Left renal cortex interstitium (tissue), 4 donors: Measurements from ENCODE around the gene PTPRG. TPM values are rescaled to one million over a fixed set of nuclear protein-coding genes. Genes with fewer than 3 reads are reported as not detected.
A peak's percentile ranks its signal among the peaks of the same experiment; 100 is the strongest.
"Not testable (repeated sequence)": the region's sequence is repeated elsewhere in the genome, so short reads cannot be mapped to it uniquely, and the experiment has no call there.

Experiments
- DNase-seq, 4 donors: peaks; one replicate each; pipeline ENCODE4 v3.0.0-alpha.2; 2013; ENCODE audit warnings: low read depth in 4 of 4, low spot score in 2 of 4, missing footprints in 1 of 4
- polyA plus RNA-seq, 4 donors: library from polyadenylated mRNA; unstranded; fragments of 120-200 nt; gene quantifications; one replicate each; pipeline ENCODE4 v1.2.1, GENCODE V29; 2013; ENCODE audit not compliant: insufficient read length in 4 of 4

PTPRG gene
- polyA plus RNA-seq: 10 to 100 TPM; 75.4 to 87.4 (median 78.9) TPM

DNA sequence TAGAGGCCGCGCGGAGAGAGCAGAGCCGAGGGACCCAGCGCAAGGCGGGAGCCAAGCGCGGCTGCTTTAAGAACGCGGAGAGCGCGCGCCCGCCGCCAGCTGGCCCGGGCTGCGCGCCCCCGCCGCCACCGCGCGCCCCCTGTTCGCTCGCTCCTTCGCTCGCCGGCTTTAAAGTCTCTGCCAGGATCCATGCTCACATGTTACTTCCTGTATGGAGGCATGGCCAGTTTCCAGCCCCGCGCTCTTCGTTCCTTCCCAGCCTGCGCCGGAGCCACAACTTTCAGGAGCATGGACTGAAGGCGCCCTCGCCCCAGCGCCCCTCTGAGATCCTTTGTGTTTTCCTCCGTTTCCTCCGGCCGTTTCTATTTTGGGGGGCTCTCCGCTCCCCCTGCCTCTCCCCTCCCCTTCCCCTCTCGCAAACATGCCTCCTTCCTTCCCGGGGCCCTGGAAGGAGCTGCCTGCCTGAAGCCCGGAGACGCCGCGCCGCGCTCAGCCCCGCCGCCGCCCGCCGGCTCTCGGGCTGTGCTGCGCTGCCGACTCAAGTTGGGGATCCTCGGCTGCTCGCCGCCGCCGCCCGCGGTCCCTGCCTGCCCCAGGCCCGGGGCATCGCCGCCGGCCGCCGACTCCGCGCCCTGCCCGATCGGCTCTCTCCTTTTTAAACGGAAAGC is at the start of gene PTPRG:
Gene PTPRG, plus strand, starts transcription at position 198 of the 668 bp plus-strand sequence. CDS start 717 bp downstream, outside the sequence.
- peak; percentile 81 to 87 (median 85) for DNase-seq

DNA sequence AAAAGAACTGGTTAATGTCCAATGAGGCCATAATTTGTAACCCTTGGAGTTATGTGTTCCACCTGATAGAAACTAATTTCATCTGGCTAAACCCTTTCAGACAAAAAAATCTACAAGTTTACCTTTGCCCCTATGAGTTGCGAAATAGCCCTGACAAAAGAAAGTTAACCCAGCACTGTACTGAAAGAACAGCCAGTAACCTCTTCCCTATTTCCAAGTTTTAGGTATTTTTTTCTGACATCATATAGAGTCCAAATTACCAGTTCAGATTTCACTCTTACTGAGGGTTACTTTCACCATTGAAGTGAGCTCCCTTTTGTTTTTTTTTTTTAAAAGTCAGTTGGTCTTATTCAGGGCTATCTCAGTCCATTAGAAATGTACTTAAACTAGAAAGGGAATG is 42.8 kb upstream of the PTPRG start:
- DNase-seq: no peak

DNA sequence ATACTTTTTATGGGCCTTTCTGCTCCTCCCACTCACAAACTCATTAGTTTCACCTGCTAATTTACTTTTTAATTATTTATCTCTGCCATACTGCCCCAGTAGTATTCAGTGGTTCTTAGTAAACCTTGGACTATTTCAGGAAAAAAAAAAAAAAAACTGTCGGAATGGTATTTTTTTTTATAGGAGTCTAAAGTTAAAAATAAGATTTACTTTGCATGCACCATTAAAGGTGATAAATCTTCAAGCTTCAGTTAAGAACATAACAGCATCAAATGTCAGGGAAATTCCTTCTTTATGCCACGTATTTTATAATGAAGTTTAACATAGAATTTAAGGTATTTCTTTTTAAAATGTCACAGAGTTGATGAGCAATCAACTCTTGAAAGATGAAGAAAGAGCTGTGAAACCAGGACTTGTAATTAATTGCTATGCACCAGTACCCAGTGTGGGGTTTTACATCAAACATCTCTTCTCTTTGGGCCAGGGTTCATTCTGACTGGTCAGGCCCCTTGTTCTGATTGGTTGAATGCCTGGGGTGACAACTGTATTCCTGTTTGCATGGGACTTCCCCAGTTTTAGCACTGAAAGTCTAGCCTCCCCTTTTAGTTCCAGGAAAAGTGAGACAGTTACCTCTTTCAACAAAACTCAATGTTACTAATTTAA is 40.3 kb upstream of the PTPRG start:
- DNase-seq: no peak

DNA sequence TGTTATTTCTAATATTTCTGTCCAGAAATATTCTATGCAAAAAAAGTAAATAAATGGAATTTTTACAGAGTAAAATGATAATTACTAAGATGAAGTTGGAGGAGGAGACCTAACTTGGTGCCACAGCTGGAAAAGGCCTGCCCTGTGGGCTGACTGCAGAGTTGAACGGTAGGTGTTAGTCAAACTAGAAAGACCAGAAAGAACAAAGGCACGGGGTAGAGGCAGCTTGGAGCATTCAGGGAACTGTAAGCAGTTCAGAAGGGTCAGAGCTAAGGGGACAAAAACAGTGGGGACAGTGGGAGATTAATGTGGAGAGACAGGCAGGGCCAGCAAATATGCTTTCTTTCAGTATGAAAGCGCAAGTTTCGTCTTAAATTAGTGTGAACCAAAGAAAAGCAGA is 39.3 kb upstream of the PTPRG start:
- DNase-seq: no peak

DNA sequence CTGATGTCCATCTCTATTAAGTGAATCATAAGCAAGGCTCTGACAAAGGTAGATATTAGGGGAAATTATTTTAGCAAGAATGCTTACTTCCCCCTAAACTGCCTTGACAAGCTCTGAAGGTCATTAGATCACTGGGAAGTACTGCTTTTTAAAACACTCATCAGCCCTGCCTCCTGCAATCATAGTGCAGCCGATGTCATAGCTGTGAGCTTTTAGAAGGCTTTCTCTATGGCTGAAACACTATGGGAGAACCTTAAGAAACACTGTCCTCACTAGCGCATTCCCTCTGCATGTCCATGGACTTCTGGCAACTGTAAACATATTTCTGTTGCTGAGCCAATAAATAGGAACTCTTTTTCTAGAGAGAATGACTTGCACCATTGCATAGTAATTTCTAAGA is 38.7 kb upstream of the PTPRG start:
- no peak for DNase-seq

DNA sequence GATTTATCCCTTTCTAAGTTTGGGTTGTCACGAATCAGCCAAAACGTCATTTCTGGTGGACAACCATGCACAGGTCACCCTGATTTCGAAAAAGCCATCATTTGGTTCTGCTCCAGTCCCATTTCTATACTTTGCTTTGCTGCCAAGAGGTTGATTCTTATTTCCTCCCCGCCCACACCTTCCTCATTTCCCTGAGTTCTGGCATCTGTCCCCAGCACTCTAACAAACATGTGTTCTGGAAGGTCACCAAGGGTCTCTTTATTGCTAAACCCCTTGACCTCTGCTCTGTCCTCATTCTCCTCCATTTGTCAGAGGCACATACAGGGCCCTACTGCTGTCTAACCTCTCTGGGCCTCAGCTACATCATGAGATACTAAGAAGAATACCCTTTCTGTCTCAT is 36.4 kb upstream of the PTPRG start:
- DNase-seq: no peak

DNA sequence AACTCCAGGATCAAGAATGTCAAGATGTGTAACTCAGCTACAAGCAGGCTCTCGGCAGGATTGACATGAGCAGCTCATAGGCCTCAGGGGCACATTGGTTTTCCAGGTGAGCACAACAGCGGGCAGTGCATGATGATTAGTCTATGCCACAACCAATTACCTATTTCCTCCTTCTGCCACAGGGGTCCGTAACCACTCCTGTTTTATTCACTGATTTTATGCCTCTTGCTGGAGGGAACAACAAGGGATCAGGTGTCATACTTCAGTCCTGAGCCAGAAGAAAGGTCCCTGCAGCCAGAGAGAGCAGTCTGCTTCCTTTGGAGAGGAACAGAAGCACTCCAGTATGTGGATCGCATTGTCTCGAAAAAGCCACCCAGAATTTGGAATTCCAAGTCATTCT is 35.1 kb upstream of the PTPRG start:
- DNase-seq: no peak

DNA sequence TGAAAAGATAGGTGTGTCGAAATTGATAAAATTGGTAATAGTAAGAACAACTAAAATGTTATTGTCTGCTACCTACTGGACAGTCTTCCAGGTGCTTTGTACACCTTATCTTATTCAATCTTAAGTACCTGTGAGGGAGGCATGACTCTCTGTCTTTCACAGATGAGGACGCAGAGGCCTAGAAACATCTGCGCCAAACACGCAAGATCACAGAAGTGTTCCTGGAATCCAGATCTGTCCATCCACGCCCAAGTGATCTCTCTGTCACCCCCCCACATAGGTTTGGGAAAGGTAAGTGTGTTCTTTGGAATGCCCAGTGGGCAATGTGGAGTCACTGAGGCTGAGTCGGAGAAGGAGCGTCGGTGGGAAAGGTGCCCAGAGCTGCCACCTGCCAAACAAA is 34.4 kb upstream of the PTPRG start:
- no peak for DNase-seq

DNA sequence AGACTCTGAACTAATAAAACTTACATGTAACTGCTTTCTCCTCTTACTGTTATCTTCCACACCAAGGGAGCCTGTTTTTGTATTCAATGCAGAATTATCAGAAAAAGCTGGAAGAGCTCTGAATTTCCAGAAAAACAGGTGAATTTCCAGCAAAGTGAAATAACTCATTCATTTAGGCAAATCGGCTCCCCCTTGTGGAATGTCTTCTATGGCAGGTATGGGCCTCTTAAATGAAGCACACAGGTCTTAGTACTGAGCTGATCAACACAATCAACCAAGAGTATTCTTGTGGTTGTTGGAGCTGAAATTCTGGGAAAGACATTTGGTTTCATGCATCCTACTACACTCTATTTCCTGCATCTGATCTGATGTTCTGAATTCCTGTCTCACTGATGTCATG is 31.0 kb upstream of the PTPRG start:
- no peak for DNase-seq

DNA sequence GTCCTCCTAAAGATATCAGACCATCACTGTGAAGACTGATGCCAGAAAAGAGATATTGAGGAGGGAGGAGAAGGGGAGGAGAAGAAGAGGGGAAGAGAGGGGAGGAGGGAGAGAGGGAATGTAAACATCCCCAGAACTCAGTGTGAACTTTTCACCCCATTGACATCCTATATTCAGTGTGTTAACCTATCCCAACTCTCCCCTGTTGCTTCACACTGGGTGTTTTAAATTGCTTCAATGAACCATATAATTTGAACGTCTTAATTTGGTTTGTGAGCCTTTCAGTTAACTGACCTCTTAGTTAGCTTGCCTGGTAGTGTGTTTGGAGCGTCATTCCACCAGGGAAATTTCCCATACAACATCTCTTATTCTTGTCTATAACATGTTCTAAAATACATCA is 29.8 kb upstream of the PTPRG start:
- DNase-seq: no peak

DNA sequence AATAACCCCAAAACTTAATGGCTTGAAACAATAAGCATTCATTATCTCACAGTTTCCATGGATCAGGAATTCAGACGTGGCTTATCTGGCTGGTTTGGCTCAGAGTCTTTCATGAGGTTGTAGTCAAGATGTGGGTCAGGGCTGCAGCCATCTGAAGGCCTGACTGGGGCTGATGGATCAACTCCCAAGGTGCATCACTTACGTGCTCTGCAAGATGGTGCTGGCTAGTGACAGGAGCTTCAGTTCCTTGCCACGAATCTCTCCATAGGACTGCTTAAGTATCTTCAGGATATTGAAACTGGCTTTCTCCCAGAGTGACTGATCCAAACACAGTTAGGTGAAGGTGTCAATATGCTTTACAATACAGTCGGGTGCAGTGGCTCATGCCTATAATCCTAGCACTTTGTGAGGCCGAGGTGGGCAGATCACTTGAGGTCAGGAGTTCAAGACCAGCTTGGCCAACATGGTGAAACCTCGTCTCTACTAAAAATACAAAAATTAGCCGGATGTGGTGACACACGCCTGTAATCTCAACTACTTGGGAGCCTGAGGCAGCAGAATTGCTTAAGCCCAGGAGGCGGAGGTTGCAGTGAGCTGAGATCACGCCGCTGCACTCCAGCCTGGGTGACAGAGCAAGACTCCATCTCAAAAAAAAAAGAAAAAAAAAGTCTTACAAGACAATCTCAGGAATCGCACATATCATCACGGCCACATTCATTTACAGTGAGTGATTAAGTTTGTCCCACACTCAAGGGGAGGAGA is 28.5 kb upstream of the PTPRG start:
- no peak for DNase-seq

DNA sequence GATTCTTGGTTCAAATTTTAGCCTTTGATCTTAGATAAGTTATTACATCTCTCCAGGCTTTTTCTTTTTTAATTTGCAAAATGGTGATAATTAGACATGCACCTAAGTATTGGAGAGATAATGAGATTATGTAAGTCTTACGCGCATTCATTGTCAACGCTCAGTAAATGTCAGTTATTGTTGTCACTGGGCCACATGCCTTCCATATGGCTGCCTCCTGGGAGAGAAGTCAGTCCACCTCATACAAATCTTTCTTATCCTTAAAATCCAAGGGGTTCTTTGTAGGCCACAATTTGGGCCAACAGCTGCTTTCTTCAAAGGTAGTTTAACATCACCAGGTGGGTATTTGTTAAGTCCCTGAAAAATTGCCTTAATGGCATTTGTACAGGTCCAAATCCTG is 25.5 kb upstream of the PTPRG start:
- DNase-seq: no peak

DNA sequence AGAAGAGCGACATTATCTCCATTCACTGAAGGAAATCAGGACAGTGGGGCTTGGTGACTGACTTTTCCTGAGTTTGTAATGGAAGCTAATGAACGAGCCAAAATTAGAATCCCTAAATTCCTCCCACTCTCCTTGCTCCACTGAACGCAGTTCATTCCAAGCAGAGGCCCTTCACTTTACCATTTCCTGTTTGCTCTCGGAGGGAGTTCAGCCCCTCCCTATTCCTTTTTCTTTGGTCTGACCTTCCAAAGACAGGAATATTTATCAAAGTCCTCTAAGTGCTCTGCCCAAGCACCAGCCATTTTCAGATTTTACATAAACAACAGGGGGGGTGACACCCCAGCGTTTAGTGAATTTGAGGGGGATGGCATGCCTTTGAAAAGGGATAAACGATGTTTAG is 24.0 kb upstream of the PTPRG start:
- peak in 2 of 4 donors; percentile 62 to 65 for DNase-seq

DNA sequence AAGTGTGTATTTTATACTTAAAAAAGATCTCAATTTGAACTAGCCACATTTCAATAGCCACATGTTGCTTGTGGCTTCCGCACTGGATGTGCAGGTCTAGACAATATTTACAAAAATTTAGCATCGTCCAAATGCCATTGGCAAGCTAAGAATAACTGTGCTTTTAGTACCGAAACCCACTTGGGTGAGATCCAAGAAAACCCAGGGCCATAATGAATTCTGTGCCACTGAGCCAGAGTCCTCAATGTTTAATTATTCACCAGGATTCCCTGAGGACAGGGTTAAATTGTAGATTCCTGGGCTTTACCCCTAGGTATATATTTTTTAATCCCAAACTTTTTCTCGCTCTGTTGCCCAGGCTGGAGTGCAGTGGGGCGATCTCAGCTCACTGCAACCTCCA is 22.9 kb upstream of the PTPRG start:
- DNase-seq: no peak

DNA sequence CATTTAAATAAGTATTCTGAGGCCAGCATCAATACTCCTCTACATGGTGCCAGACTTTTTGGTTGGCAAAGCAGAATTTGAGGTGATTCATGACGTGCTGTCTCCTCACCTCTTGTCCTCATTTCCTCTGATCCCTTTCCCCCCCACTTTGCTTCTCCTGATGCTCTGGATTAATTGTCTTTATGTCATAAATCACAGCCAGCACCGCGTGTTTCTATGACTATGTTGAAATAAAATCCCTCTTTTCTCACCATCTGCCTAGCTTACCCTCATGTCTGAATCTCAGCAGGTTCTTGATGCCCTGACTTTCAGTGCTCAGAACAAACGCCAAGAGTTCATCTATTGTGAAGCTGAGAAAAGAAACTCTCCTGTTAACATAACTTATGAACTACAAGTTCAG is 19.7 kb upstream of the PTPRG start:
- DNase-seq: no peak

DNA sequence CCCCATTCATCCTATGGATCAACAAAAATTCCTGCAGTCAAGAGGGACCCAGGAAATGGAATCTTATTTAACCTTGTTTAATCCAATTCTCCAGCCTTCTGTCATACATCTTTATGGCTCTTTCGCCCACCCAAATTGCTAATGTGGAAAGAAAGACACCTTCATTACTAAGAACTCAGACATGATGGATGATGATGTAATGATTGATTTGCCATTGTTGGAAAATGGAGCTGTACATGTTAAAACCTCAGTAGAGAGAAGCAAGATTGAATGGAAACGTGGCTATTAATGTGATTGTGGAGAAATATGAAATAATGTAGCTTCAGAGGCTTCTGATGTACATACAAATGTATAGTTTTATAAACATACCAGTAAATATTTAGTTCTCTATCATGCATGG is 15.7 kb upstream of the PTPRG start:
- DNase-seq: no peak

DNA sequence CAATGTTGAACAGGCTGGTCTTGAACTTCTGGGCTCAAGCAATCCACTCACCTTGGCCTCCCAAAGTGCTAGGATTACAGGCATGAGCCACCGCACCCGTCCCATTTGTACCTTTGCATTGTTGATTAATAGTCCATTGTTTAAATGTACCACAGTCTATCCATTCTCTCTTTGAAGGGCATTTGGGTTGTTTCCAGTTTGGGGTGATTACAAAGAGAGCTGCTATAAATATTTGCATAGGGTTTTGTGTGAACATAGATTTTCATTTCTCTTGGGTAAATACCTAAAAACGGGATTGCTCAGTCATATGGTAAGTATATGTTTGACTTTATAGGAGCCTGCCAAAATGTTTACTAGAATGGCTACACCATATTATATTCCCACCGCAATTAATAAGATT is 13.7 kb upstream of the PTPRG start:
- DNase-seq: no peak

DNA sequence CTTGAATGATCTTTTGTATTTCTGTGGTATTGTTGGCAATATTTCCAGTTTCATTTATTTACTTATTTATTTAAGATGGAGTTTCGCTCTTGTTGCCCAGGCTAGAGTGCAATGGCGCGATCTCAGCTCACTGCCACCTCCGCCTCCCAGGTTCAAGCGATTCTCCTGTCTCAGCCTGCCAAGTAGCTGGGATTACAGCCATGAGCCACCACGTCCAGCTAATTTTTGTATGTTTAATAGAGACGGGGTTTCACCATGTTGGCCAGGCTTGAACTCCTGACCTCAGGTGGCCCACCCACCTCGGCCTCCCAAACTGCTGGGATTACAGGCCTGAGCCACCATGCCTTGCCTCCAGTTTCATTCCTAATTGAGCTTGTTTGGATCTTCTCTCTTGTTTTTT is 8.7 kb upstream of the PTPRG start:
- DNase-seq: not testable (repeated sequence)

DNA sequence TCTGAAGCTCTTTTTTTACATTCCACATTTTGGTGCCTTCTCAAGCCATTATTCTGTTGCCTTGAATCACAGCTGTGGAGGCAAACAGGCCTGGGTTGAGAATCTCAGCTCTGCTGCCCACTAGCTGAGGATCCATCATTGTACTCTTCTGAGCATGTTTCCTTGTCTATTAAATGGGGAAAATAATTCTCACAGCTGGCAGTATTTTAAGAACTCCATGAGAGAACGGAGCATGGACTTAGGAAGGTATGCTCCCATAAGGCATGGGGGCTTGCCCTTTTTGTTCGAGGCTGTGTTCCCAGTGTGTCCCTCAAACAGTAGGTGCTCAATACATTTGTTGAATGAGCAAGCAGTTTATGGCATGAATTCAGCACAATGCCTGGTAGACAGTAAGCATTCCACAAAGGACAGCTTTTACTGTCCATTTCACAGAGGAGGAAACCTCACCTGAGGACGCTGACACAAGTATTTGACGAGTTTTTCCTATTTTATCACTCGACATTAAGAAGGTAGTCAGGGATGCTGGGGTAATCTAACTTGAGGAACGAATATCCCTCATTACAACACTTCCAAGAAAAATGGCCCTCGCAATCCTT is 2.1 kb upstream of the PTPRG start:
- DNase-seq: no peak

DNA sequence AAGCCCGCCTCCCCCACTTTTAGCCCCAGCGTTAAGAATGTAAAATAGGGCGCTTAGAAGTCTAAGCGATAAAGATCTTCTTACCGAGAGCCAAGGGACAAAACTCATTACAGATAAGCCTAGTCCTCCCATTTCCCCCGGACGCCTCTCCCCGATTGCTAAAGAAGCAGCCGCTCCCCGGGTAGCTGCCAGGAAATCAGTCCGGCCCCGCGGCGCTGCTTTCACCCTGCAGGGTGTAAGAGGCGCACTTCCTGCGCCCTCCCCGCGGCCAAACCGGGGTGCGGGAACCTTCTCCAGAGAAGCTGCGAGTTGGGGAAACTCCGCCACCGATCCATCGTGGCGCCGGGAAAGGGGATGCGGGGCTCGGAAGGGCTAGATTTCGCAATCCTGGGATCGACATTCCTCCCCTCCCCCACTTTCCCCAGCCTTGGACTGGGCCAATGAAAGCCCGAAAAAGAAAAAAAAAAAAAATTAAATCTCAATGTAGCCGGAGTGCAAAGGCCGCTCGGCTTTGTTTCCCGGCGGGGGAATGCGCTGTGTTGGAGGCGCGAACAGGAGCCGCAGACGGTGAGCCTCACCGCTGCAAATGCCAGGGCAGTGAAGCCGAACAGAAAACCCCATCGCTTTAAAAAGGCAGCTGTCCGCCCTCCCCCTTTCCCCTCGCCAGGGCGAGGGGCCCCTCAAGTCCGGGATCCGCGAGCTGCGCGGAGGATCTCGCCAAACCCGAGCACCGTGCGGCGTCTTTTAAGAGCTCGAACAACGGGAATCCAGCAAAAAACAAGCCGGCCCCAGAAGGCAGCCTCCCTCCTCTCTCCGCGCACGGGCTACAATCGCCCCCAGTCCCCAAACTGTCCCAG is 626 bp upstream of the PTPRG start:
- DNase-seq: peak; percentile 81 to 93 (median 83)
